IMR-90 (cell line): Measurements from ENCODE around the gene TCOF1. TPM values are rescaled to one million over a fixed set of nuclear protein-coding genes. Genes with fewer than 3 reads are reported as not detected.

Experiments used
- ATAC-seq: fragments of 200-7000 bp; cut with Tn5 transposase; 2 replicates; pipeline ENCODE4 v1.9.1; 2020; ENCODE audit warnings: low read depth, mild to moderate bottlenecking, moderate library complexity
- BruUV-seq: library from RNA; stranded (reverse); fragments of 400-500 nt; replicated peaks from 2 replicates; lab custom pipeline; 2021; lab: Mats Ljungman, UMichigan
- CTCF ChIA-PET: fragments of 300-600 bp; formaldehyde crosslinking; extraction: SDS; loops from one replicate; lab custom pipeline; 2021; ENCODE audit warnings: antibody characterized with exemption; lab: Yijun Ruan, JAX
- POLR2A ChIA-PET: fragments of 300-600 bp; sonication (Branson Sonifier 250); formaldehyde crosslinking; loops from one replicate; lab custom pipeline; 2022; ENCODE audit warnings: antibody characterized with exemption; ENCODE audit not compliant: unreplicated experiment; lab: Charles Lee
- DNase-seq: peaks from one replicate; pipeline ENCODE4 v3.0.0; 2013
- H2AFZ ChIP-seq: replicated peaks from 2 replicates; pipeline ENCODE3; 2013; ENCODE audit warnings: low read length, mild to moderate bottlenecking; ENCODE audit not compliant: poor library complexity
- H2AK5ac ChIP-seq: 2 replicates; pipeline ENCODE4 v1.6.1; 2013; ENCODE audit warnings: low read depth, low read length, inconsistent platforms
- H2AK9ac ChIP-seq: replicated peaks from 2 replicates; pipeline ENCODE3; 2013; ENCODE audit warnings: mild to moderate bottlenecking, low read depth, low read length, moderate library complexity; ENCODE audit not compliant: poor library complexity
- H2BK120ac ChIP-seq: 2 replicates; pipeline ENCODE4 v1.6.1; 2013; ENCODE audit warnings: low read depth, low read length, inconsistent platforms
- H2BK15ac ChIP-seq: 3 replicates; pipeline ENCODE4 v1.6.1; 2013; ENCODE audit warnings: low read depth, low read length, inconsistent platforms
- H2BK20ac ChIP-seq: 2 replicates; pipeline ENCODE4 v1.6.1; 2013; ENCODE audit warnings: low read depth, mild to moderate bottlenecking, inconsistent platforms, low read length, moderate library complexity
- H2BK5ac ChIP-seq: 2 replicates; pipeline ENCODE4 v1.6.1; 2013; ENCODE audit warnings: mild to moderate bottlenecking, low read depth, low read length, inconsistent platforms; ENCODE audit not compliant: poor library complexity, severe bottlenecking
- H3K14ac ChIP-seq: replicated peaks from 2 replicates; pipeline ENCODE4 v1.6.1; 2013; ENCODE audit warnings: low read depth, low read length, inconsistent platforms
- H3K18ac ChIP-seq: 2 replicates; pipeline ENCODE4 v1.6.1; 2013; ENCODE audit warnings: low read depth, low read length, control low read depth
- H3K23ac ChIP-seq: 2 replicates; pipeline ENCODE4 v1.6.1; 2013; ENCODE audit warnings: low read depth, low read length, inconsistent platforms
- H3K27ac ChIP-seq: 2 replicates; pipeline ENCODE4 v1.5.1; 2013; ENCODE audit warnings: mild to moderate bottlenecking, control low read depth, low read length; ENCODE audit not compliant: insufficient read depth
- H3K27me3 ChIP-seq: 2 replicates; pipeline ENCODE4 v1.6.1; 2013; ENCODE audit warnings: low read length; ENCODE audit not compliant: control insufficient read depth, insufficient read depth
- H3K36me3 ChIP-seq: 2 replicates; pipeline ENCODE4 v1.6.1; 2013; ENCODE audit warnings: low read length, mixed read lengths; ENCODE audit not compliant: control insufficient read depth, insufficient read depth
- H3K4ac ChIP-seq: 2 replicates; pipeline ENCODE4 v1.6.1; 2013; ENCODE audit warnings: low read depth, low read length, inconsistent platforms
- H3K4me1 ChIP-seq: 2 replicates; pipeline ENCODE4 v1.6.1; 2013; ENCODE audit warnings: low read length, mixed read lengths; ENCODE audit not compliant: control insufficient read depth, insufficient read depth
- H3K4me2 ChIP-seq: 2 replicates; pipeline ENCODE4 v1.6.1; 2013; ENCODE audit warnings: low read depth, mild to moderate bottlenecking, control low read depth, low read length, moderate library complexity
- H3K4me3 ChIP-seq: 2 replicates; pipeline ENCODE4 v1.5.1; 2013; ENCODE audit warnings: low read depth, mild to moderate bottlenecking, control low read depth, low read length, moderate library complexity; ENCODE audit not compliant: insufficient read depth
- H3K56ac ChIP-seq: 2 replicates; pipeline ENCODE4 v1.6.1; 2013; ENCODE audit warnings: low read length, inconsistent platforms; ENCODE audit not compliant: insufficient read depth; ENCODE audit errors: extremely low read depth
- H3K79me1 ChIP-seq, 2 experiments: 2 replicates each; pipeline ENCODE4 v1.6.1; 2013; ENCODE audit warnings: low read length in 2 of 2, inconsistent platforms in 1 of 2, low read depth in 1 of 2
- H3K9ac ChIP-seq: 2 replicates; pipeline ENCODE4 v1.6.1; 2013; ENCODE audit warnings: low read depth, low read length, control low read depth
- H3K9me1 ChIP-seq: 2 replicates; pipeline ENCODE4 v1.6.1; 2013; ENCODE audit warnings: low read length, inconsistent platforms; ENCODE audit not compliant: insufficient read depth
- H3K9me3 ChIP-seq: 2 replicates; pipeline ENCODE4 v1.6.1; 2013; ENCODE audit warnings: low read length; ENCODE audit not compliant: control insufficient read depth, insufficient read depth
- H4K20me1 ChIP-seq: 2 replicates; pipeline ENCODE4 v1.6.1; 2013; ENCODE audit warnings: low read length, inconsistent platforms; ENCODE audit not compliant: insufficient read depth
- H4K5ac ChIP-seq: 2 replicates; pipeline ENCODE4 v1.6.1; 2013; ENCODE audit warnings: mild to moderate bottlenecking, low read depth, low read length, control low read depth
- H4K8ac ChIP-seq, 2 experiments: 2 replicates each; pipeline ENCODE4 v1.6.1; 2013; ENCODE audit warnings: low read depth in 2 of 2, low read length in 2 of 2, control low read depth in 1 of 2, inconsistent platforms in 1 of 2
- H4K91ac ChIP-seq: 2 replicates; pipeline ENCODE4 v1.6.1; 2013; ENCODE audit warnings: low read depth, low read length, inconsistent platforms; ENCODE audit not compliant: insufficient read depth
- BHLHE40 ChIP-seq: fragments of 150-350 bp; IDR thresholded peaks from 2 replicates; pipeline ENCODE4 v1.6.1; 2016; ENCODE audit warnings: mild to moderate bottlenecking, low read depth, low read length
- CEBPB ChIP-seq: IDR thresholded peaks from 2 replicates; pipeline ENCODE4 v1.6.1; 2012; ENCODE audit warnings: low read depth, low read length, improper control_type of control experiment
- CHD1 ChIP-seq: IDR thresholded peaks from 2 replicates; pipeline ENCODE4 v1.6.1; 2012; ENCODE audit warnings: low read depth, low read length, improper control_type of control experiment
- FOS ChIP-seq: fragments of 150-350 bp; IDR thresholded peaks from 2 replicates; pipeline ENCODE4 v1.6.1; 2016; ENCODE audit warnings: low read depth, low read length
- MAFK ChIP-seq: IDR thresholded peaks from 2 replicates; pipeline ENCODE4 v1.6.1; 2012; ENCODE audit warnings: low read depth, low read length, improper control_type of control experiment
- MAZ ChIP-seq: IDR thresholded peaks from 2 replicates; pipeline ENCODE4 v1.6.1; 2012; ENCODE audit warnings: low read depth, mild to moderate bottlenecking, low read length, improper control_type of control experiment, moderate library complexity, borderline replicate concordance
- MXI1 ChIP-seq: IDR thresholded peaks from 2 replicates; pipeline ENCODE4 v1.6.1; 2012; ENCODE audit warnings: low read depth, mild to moderate bottlenecking, low read length, moderate library complexity, borderline replicate concordance
- NFE2L2 ChIP-seq: fragments of 150-350 bp; IDR thresholded peaks from 2 replicates; pipeline ENCODE4 v1.6.1; 2016; ENCODE audit warnings: low read depth, mild to moderate bottlenecking, low read length
- POLR2A ChIP-seq: IDR thresholded peaks from 2 replicates; pipeline ENCODE4 v1.6.1; 2012; ENCODE audit warnings: mild to moderate bottlenecking, low read depth, low read length
- RAD21 ChIP-seq: IDR thresholded peaks from 2 replicates; pipeline ENCODE4 v1.6.1; 2012; ENCODE audit warnings: low read length, improper control_type of control experiment
- RCOR1 ChIP-seq: IDR thresholded peaks from 2 replicates; pipeline ENCODE4 v1.6.1; 2012; ENCODE audit warnings: mild to moderate bottlenecking, low read length, improper control_type of control experiment; ENCODE audit not compliant: insufficient replicate concordance
- RFX5 ChIP-seq: IDR thresholded peaks from 2 replicates; pipeline ENCODE4 v1.8.0; 2012; ENCODE audit warnings: low read depth, mild to moderate bottlenecking, low read length, moderate library complexity
- SMC3 ChIP-seq: fragments of 150-350 bp; IDR thresholded peaks from 2 replicates; pipeline ENCODE4 v1.6.1; 2016; ENCODE audit warnings: low read depth, mild to moderate bottlenecking, antibody characterized with exemption, low read length, moderate library complexity
- WGBS, 2 experiments: methylation state at CpG; one replicate each; pipeline versions ENCODE4 v1.1.5 to v1.1.7; 2013; ENCODE audit warnings: missing lambda C conversion rate in 2 of 2; ENCODE audit not compliant: insufficient read length in 1 of 2; ENCODE audit errors: extremely low coverage in 2 of 2; 5-methylcytosine and 5-hydroxymethylcytosine counted together
- dilution Hi-C: fragments of 300-500 bp; cut with HindIII; formaldehyde crosslinking; loops from one replicate; pipeline ENCODE4 v1.14.3; 2018; ENCODE audit warnings: low sequenced_read_pairs; ENCODE audit not compliant: unreplicated experiment
- in situ Hi-C: fragments of 300-500 bp; cut with MboI; formaldehyde crosslinking; loops from 3 replicates; pipeline ENCODE4 v1.14.3; 2019; ENCODE audit warnings: low sequenced_read_pairs, inconsistent platforms, mixed read lengths
- intact Hi-C: fragments of 100-400 bp; cut with micrococcal nuclease; formaldehyde crosslinking; loops from 2 replicates; pipeline ENCODE4 v1.10.0; 2022
- polyA plus RNA-seq, 3 experiments: library from polyadenylated mRNA; depleted of rRNA; stranded (reverse); fragments of >200 nt; gene quantifications; 2 replicates each; pipeline ENCODE4 v1.2.3, GENCODE V29; 2012; ENCODE audit warnings: low replicate concordance in 1 of 3
- total RNA-seq: library from RNA; depleted of rRNA; stranded (reverse); fragments of >200 nt; gene quantifications from 2 replicates; pipeline ENCODE4 v1.2.3, GENCODE V29; 2012
- TF ChIP-seq, protein P1 (sequence below): fragments of 150-350 bp; IDR thresholded peaks from 2 replicates; pipeline ENCODE4 v1.6.1; 2017; ENCODE audit warnings: mild to moderate bottlenecking, antibody characterized with exemption, low read length, low read depth
- TF ChIP-seq, protein P2 (sequence below): fragments of 150-350 bp; IDR thresholded peaks from 2 replicates; pipeline ENCODE4 v1.6.1; 2016; ENCODE audit warnings: low read depth, mild to moderate bottlenecking, low read length, moderate library complexity, borderline replicate concordance

The TCOF1 gene
- total and polyA plus RNA-seq, 2 of the 4 experiments (the other 2 are of a cell fraction), result 18.2 to 19.7 TPM

DNA sequence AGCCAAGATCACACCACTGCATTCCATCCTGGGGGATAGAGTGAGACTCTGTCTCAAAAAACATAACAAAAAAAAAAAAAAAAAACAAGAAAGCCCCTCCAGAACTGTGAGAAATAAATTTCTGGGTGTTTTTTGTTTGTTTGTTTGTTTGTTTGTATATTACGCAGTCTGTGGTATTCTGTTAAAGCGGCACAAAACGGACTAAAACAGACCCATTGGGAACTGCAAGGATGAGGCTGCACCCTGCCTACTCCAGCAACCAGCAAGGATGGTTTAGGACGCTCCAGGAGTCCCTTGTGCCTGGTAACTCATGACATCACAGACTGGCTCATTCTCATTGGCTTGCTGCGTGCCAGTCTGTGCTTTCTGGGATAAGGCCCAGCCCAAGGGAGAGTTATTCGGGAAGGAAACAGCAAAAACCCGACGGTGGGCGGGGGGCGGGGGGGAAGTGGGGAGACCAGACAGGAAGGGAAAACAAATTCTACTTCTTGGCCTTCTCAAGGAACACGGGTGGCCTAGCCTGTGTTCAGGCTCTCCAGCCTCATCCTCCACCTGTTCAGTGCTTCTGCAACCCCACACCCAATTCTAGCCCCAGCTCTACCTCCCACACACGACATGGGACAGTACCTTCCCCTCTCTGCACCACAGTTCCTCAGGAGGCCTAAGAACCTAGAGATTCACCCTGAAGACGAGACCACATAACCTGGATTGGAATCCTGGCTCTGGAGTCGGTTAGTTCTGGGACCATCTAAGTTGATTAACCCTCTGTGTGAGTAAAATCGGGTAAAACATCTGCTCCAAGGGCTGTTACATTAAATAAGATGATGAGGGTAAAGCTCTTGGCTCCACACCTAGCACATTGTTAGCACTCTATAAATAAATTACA is 52.4 kb downstream of the TCOF1 start:
- H3K18ac ChIP-seq, result no peak overlapping the region
- no peaks in the 10 kb centered on the region for H4K20me1 ChIP-seq
- no peak overlapping the region for H3K14ac ChIP-seq
- H3K36me3 ChIP-seq, result no peaks in the 10 kb centered on the region
- peak; percentile 100 for ATAC-seq
- in situ Hi-C loops (no loop called here), dilution Hi-C loops (no loop called here), intact Hi-C loops (no loop called here)
- no peak overlapping the region for H3K23ac ChIP-seq
- BruUV-seq, result no TSS peak
- H2AFZ ChIP-seq, result peak overlapping the region; percentile 73
- no peak overlapping the region for H3K56ac ChIP-seq
- no peaks in the 10 kb centered on the region for H3K9me3 ChIP-seq
- 0 out of 2 replicates have a peak overlapping the region, but pooled peaks have one; percentile 7 for H3K4ac ChIP-seq
- no peak overlapping the region for H2BK5ac ChIP-seq
- H3K4me1 ChIP-seq, result no peaks in the 10 kb centered on the region
- H3K4me3 ChIP-seq, result no peak overlapping the region
- DNase-seq, result peak; percentile 88
- no CpG with 5 or more reads among the region's 15 CpGs for WGBS, 2 experiments
- 0 out of 2 replicates have a peak overlapping the region, but pooled peaks have one; percentile 2 for H2BK120ac ChIP-seq
- ChIA-PET POLR2A (no interaction called here), CTCF (interaction anchor here (0.8 kb wide), 1 partner anchor 26 kb away, joined by 3 read pairs; no protein-coding TSS in a partner anchor)
- no peak overlapping the region for H2BK15ac ChIP-seq
- no peak overlapping the region for H3K4me2 ChIP-seq
- peaks cover 3% of the 10 kb centered on the region; the same call in 1 of the 2 replicates for H3K9me1 ChIP-seq
- no peak overlapping the region for H4K91ac ChIP-seq
- H3K27me3 ChIP-seq, result 0 out of 2 replicates have a peak, but pooled peaks cover 1% of the 10 kb centered on the region
- H4K5ac ChIP-seq, result no peak overlapping the region
- no peak overlapping the region for H3K9ac ChIP-seq
- peak overlapping the region in 1 of 2 experiments; percentile 63; a peak in 2 of 4 replicates for H4K8ac ChIP-seq
- no peaks in the 10 kb centered on the region for H3K79me1 ChIP-seq
- no peak overlapping the region for H2AK9ac ChIP-seq
- H2BK20ac ChIP-seq, result no peak overlapping the region
- no peak overlapping the region for H3K27ac ChIP-seq
- H2AK5ac ChIP-seq, result no peak overlapping the region
- no peak for TF ChIP-seq MAFK
- TF ChIP-seq RFX5, result peak; percentile 98
- TF ChIP-seq, protein P1, sequence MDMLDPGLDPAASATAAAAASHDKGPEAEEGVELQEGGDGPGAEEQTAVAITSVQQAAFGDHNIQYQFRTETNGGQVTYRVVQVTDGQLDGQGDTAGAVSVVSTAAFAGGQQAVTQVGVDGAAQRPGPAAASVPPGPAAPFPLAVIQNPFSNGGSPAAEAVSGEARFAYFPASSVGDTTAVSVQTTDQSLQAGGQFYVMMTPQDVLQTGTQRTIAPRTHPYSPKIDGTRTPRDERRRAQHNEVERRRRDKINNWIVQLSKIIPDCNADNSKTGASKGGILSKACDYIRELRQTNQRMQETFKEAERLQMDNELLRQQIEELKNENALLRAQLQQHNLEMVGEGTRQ, result no peak
- no peak for TF ChIP-seq RCOR1
- TF ChIP-seq FOS, result no peak
- no peak for TF ChIP-seq MXI1
- TF ChIP-seq RAD21, result no peak
- peak; percentile 28; the same call in 1 of the 2 replicates for TF ChIP-seq BHLHE40
- TF ChIP-seq CHD1, result no peak
- TF ChIP-seq MAZ, result no peak
- no peak for TF ChIP-seq NFE2L2
- no peak for TF ChIP-seq CEBPB
- TF ChIP-seq SMC3, result no peak
- TF ChIP-seq, protein P2, sequence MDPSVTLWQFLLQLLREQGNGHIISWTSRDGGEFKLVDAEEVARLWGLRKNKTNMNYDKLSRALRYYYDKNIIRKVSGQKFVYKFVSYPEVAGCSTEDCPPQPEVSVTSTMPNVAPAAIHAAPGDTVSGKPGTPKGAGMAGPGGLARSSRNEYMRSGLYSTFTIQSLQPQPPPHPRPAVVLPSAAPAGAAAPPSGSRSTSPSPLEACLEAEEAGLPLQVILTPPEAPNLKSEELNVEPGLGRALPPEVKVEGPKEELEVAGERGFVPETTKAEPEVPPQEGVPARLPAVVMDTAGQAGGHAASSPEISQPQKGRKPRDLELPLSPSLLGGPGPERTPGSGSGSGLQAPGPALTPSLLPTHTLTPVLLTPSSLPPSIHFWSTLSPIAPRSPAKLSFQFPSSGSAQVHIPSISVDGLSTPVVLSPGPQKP, result no peak
- TF ChIP-seq POLR2A, result no peak
